NCI-H226 (cell line): ENCODE results near the gene CA5A.
"Not testable (repeated sequence)": the region's sequence is repeated elsewhere in the genome, so short reads cannot be mapped to it uniquely, and the experiment has no call there.

Source experiments
- DNase-seq: peaks from one replicate; pipeline ENCODE4 v3.0.0-alpha.2; 2015

CA5A gene

DNA sequence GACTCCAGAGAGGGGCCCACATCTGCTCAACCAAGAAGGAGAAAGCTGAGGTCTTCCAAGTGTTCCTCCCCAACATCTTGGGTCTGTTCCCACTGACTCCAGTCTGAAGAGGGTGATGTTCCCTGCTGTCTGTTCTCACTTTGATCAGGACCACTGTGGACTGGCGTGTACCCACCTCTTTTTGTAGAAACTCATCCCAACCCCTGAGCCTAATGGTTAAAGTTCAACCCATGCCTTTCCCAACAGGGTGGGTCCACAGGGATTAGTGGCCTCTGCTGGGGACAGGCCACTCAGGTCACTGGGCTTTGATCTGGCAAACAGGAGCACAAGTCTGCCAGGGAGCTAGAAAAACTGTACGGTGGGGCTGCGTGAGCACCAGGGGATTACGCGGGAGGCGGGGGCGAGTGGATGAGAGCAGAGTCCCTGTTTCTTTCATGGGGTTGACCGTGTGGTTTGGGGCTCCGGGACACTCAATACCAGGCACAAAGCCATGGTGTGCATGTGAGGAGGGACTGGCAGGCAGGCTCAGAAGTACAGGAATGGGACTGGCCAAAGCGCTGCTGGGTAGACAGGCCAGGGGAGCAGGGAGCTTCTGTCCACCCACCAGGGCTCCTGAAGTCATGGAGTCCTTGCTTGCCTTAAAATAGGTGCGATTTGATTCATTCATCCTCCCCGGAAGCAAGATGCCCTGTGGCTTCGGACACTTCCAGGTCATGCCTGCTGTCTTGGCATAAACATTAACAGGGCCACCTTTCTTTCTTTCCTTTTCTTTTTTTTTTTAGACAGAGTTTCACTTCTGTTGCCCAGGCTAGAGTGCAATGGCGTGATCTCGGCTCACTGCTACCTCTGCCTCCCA lies at the start of gene CA5A:
Gene CA5A, minus strand, starts transcription at position 155 of the 856 bp plus-strand sequence. Its CDS starts 79 bp downstream, at position 76.
- no peak for DNase-seq

DNA sequence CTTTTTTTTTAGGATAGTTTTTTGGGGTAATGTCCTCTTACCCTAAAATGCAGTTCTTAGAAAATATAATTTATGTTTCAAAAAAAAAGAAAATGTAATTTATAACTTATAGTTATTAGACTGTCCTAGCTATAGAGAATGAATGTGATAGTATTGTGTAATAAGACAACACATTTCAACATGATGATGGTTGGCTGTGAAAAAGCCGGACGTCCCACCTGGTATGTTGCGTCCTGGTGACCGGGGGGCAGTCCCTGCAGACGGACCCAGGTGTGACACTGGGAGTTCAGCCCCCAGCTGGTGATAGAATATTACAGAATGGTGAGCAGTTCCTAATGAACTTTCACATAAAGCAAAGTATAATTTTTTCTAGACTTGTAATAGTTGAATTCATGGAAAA lies 49.2 kb upstream of the CA5A start:
- DNase-seq: not testable (repeated sequence)

DNA sequence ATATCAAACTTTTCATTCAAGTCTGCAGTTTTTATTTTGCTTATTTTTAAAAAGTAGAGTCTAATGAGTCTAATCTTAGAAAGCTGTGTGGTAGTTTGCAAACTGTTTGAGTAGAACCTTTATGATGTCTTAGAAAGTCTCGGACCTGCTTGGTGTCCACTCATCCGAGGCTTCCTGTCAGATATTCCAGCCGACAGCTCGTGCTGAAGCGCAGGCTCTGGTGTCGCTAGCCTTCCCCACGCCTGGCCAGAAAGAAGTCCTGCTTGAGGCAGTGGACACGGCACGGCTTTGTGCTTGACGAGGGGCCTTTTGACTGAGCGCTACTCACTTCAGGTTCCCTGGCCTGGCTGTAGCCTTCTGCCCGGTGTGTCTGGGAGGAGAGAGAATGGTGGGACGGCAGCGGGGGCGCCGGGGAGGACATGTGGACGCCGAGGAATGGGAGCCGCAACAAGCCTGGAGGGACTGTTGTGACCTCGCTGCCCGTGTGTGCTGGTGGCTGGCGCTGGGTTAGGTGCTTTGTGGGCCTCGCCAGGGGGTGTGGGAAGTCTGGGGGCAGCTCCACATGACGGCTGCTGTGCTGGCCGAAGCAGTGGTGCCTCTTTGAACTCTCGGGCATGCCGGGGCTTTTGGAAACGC lies 48.4 kb upstream of the CA5A start:
- no peak for DNase-seq

DNA sequence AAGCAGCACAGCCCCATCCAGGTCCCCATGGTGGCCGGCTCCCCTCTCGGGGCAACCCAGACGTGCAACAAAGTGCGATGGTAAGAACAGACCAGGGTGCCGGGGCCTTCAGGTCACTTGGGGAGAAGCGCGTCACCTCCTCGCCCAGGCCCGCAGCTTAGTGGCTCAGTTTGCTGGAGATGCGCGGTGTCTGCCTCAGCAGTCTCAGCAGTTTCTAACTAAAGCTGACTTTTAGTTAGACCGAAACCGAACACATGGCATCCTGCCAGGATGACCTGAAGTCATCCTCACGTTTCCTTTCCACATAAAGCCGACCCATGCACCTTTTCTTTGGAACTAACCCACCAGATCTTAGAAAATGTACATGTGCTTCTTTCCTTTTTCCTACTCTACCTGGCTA lies 47.9 kb upstream of the CA5A start:
- not testable (repeated sequence) for DNase-seq

DNA sequence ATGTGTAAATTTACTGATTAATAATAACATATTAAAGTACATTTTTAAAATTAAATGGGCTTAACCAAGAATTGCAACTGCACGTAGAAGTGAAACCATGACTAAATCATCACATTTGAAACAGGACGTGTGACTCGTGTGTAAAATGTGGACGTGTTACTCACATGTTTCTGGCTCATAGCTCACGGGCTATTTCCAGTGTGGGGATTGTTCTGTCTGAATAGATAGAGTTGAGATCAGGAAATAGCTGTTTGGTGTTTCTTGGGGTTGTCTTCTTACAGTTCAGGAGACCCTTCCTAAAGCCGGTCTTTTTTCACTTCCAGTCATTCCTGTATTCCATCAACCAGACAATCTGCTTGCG lies 47.4 kb upstream of the CA5A start:
- DNase-seq: not testable (repeated sequence)

DNA sequence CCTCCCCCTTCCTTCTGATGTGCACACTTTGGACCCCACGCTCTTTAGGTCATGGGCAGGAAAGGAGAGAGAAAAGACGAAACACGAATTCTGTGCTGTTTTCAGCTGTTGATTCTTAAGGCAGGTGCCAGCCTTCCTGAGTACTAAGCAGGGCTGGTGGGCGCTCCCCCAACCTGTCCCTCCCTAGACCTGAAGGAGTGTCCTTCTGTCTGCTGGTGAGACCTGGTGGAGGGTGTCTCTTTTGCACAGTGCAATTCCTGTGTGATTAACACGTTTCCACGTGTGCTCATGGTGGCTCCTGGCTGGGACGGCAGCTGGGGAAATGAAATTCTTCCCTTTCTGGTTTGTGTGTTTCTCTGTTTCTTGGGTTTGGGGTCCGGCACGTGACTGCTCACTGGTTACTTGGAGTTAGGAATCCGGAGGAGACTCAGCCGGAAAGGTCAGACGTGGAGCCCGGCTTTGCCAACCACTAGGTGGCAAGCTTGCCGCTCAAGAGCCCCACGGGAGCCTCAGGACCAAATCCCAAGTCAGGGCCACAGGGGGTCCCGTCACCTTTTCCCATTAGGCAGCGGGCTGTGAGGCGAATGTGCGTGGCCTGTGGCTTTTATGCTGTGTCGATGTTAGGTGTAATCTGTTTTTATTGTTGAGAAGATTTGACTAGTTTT lies 46.9 kb upstream of the CA5A start:
- not testable (repeated sequence) for DNase-seq

DNA sequence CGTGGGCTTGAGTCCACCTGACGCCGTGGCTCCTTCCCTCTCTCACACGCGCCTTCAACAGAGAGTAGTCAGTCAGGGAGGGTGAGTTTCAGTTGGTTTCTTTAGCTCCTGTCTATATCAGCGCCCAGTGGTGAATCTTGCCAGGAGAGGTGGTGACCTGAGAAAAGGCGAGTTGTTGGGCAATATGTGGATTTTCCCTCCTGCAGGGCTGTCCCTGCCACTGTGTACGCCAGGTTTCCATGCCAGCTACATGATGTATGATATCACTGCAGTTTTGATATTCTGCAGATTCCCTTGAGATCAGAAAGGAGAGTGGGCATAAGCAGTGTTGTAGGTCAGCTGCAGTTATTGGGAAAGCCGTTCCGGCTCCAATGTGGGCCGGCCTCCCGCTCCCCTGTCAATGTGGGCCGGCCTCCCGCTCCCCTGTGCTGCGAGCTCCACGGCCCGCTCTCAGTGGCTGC lies 46.3 kb upstream of the CA5A start:
- DNase-seq: no peak

DNA sequence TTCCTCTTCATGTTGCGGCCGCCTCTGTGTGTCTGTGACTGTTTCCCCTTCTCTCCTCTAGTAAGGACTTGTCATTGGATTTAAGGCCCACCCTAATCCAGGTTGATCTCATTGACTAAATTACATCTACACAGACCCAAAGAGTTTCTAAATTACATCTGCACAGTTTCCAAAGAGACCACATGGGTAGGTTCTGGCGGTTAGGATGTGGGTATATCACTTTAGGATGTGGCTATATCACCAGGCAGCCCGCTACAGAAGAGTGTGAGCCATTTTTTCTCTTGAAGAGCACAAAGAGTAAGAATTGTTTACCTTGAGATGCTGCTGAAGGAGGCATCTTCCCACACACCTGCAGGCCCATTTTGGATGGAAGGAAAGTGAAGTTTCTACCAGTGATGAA lies 45.0 kb upstream of the CA5A start:
- not testable (repeated sequence) for DNase-seq

DNA sequence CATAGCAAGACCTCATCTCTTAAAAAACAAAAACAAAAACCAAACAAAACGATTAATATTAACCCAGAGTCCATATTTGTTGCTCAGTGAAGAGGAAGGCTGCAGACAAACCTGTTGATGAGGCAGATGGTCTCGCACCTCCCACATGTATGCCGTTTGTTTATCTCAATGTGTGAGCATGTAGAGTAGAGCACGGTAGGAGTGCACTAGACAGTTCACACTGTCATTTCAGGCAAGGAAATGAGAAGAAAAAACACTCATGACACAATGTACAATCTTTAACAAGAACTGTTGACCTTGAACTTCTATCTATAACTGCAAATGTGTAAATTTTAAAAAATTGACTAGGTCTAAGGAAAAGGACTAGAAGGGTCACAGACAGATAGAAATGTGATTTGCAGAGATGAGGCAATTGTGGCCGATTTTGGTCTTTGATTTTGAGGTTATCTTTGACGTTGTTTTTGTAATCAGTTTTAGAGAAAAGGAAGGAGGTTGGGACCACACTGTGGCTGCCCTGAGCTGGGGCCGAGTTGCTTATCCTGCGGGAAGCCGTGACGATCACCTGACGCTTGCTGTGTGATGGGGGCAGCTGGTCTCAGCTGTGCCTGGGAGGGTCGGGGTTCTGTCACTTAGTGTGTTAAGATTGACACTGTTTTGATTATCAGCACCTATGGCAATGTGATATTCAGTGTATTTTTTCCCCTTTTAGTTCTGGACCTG lies 43.7 kb upstream of the CA5A start:
- not testable (repeated sequence) for DNase-seq

DNA sequence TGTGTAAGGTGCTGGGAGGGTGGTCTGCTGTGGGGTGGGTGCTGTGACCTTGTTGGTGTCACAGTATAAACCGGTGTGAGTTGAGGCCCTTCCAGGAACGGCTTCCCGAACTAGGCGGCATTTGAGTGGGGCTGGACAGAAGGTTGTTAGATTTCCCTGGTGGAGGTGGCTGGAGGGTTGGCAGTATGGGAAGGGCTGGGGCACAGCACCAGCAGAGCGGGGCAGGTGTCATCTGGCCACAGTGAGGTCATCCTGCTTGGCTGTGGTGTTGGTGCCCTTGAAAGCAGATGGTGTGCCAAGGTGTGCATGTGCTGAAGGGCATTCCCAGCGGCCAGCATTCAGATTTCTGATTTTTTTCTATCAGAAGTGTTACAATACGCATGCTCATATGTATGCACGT lies 43.0 kb upstream of the CA5A start:
- DNase-seq: no peak

DNA sequence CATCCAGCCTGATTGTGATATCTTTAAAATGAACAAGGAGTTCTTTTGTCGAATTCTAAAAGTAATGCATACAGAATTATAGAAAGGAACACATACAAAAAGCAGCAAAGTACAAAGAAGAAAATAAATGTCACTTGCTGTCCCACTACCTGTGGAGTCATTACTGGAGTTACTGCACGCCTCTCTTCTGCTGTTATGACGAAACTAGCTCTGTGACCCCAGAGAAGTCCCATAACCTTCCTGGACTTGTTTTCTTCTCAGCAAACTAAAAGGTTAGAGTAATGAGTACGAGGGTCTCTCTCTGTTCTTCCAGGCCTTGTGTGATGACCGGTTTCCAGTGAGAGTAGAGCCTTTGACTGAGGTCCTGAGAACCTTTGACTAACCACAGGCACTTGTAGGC lies 41.8 kb upstream of the CA5A start:
- no peak for DNase-seq

DNA sequence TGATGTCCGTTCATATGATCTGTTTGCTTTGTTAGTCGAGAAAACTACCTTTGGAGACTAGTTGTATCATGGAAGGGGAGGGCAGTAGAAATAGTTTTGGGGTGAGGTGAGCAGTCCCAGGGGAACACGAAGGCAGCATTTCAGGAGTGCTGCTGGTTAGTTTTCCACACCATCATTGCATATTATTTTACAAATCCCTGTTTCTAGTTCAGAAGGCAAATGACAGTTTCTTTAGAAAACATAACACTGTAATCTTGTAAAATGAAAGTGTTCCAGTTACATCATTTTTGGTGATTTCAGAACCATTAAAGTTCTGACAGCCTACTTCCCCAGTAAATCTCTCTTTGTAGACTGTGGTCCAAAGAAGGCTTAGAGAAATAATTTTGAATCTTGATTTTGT lies 40.3 kb upstream of the CA5A start:
- DNase-seq: no peak

DNA sequence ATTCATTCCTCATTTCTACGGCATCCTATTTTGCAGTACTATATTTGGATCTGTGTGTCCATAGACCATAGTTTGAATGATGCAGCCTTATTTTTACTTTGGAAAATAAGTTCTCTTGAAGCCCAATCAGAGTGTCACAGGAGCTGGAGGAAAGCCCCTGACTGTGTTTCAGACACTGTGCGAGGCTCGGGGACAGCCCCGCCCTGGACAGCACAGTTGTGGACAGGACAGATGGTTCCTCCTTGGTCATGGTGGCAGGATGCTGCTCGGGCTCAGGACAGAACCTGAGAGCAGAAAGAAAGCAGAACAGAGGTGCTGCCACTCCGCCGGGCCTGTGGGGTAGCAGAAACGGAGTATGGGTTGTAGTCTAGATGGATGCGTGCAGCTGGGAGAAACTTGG lies 37.8 kb upstream of the CA5A start:
- no peak for DNase-seq

DNA sequence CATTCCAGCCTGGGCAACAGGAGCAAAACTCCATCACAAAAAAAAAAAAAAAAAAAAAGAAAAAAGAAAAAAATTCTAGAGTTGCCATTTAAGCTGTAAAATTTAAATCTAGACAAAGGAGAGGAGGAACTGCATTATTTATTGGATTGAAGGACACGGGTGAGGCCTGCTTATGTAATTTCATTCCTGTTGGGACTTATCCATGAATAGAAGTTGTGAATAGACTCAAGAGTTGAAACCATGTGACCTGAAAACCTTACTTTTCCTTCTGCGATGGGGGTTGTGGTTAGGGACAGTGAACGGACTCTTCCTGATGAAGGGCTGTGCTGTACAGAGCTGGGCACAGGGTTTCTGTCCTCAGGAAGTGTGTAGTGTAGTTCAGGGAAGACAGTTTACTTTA lies 37.4 kb upstream of the CA5A start:
- no peak for DNase-seq

DNA sequence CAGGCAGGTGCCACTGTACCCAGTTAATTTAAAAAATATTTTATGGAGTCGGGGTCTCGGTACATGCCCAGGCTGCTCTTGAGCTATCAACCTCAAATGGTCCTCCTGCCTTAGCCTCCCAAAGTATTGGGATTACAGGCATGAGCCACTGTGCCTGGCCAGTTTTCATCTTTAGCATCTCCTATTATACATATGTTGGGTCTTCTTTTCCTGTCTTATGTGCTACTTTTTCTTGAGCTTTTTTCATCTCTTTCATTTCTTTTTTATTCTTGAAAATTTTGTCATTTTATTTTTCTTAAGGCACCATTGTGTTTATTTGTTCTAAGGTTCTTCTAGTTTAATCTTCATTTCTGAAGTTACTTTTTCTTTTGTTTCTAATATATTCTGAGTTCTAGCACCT lies 35.6 kb upstream of the CA5A start:
- no peak for DNase-seq

DNA sequence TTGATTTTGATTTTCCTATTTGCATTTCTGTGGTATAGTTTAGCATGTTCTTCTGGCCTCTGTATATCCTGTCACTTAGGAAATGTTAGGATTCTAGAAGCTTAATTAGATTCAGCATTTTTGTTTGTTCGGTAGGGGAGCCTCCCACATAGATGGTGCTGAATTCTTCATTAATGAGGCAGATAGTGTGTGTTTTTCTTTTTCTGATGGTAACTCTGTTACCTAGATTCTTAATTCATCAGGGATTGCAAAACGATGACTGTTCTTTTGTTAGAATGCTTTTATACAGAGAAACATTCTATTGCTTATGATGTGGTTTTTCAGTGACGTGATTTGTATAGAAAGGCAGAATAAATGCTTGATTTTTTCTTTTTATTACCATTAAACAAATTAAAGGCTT lies 33.9 kb upstream of the CA5A start:
- peak; percentile 37 for DNase-seq

DNA sequence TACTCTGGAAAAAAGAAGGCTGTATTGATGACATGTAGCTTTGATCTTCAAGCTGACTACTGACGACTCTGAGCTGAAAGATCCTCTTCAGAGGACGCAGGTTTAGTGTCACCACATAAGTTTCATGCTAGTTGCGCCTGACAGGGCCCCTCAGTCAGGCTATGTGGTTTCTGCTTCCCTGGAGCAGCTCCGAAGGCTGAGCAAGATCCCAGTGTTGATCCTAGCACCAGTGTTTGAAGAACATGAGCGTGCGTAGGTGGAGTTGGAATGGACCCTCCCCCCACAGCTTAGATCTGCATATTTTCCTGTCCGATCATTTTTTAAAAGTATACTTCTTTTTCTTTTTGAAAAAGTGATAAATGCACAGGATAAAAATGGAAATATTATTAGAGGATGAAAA lies 32.2 kb upstream of the CA5A start:
- DNase-seq: no peak

DNA sequence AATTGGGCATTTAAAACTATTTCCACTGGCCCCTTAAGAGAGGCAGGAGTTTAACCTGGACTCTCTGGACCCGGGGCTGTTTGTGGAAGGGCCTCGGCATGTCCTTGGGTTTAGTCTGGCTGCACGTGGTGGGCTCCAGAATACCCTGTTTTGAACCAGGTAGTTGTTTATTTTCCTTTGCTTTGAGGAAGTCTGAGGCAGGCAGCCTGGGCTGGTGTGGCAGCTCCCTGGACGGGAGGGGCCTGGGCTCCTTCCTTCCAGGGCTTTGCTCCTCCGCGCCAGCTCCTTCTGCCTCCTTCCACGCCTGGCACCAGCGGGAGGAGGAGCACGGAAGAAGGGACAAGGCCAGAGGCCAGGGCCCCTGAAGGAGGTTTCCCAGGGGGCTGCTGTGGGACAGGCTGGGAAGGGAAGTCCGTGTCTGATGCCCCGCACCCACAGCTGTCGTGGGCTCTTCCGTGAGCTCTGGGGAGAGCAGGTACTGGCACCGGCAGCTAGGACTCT lies 30.4 kb upstream of the CA5A start:
- DNase-seq: no peak

DNA sequence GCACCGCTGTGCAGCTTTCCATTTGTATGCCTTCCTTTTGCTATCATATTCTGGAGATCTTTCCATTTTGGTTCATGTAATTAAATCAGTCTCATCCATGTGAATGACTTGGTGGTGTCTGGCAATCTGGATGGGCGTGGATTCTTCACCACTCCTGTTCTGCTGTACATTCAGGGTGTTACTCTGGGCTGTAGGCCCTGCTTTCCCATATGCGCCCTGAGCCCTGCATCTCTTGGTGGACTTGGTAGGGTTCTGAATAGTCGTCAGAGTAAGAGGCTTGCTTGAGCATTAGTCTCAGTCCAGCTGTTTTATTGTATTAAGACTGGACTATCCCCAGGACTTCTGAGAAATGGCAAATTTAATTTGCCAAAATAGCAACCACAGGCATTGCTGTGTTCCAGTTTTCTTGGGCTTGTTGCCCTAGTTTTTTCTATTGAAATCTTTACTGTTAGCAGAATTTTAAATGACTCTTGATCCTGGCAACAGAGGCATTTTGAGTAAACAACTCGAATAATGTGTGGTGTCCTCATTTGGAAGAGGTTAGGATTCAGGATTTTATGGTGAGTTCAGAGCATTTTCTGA lies 29.8 kb upstream of the CA5A start:
- DNase-seq: no peak

DNA sequence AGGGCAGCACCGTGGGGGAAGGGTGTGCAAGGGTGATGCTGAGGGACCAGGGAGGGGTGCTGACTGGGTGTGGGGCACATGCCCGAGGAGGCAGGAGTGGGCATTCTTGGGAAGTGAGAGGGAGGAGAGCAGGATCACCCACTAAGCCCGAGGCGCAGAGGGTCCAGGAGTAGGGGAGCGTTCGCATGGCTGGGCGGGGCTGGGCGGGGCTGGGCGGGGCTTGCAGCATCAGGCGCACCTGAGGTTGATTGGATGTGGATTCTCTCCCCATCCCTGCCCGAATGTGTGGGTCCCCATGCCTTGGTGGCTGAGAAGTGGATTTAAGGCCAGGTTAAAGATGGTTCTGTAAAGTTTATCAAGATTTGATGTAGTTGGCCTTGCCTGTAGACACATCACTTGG lies 29.1 kb upstream of the CA5A start:
- DNase-seq: no peak

DNA sequence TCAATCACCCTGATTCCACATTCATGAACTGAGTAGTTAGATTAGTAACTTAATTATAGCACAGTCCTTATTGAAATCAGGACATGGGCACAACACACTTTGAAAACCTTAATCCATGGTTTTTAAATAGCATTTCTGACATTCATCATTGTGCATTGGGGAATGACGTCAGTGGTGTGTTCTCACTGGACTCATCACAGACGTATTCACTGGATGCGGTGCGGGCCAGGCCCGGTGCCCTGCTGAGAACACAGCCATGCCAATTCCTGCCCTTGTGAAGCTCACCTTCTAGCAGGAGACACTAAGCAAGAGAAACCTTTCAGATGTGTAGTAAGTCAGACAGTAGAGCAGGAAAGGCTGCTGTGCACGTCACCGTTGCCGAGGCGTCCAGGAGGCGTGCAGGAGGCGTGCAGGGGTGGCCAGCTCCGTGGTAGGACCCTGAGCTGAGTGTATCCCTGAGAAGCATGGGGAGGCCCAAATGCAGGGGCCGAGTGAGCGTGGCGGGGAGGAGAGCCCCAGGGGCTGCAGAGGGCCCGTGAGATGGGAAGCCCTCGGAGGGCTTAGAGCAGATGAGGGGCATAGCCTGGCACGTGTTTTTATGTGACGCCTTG lies 27.8 kb upstream of the CA5A start:
- DNase-seq: no peak

DNA sequence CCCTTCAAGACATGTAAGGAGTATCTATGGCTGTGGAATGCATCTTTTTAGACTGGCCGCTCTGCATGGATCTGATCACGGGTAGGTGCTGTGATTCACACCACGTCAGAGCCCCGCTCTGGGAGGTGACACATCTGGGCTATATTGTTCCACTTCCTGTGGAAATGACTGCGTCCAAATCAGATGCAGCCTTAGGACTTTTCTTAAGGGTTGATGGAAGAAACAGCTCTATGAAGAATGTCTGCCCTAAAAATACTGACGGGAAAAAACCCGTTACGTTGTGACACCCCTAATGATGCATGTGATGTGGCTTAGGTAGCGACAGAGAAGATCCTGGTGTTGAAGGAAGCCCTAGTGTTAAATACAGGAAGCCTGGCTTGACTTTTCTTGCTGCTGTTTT lies 27.1 kb upstream of the CA5A start:
- DNase-seq: peak; percentile 48
